Activated CD8-positive, alpha-beta memory T cell treated with anti-CD3 and anti-CD28 coated beads, Interleukin-2, amount 50 U/mL, for 1 hour (primary cell): ENCODE results near the gene TMPRSS3.

Experiments used
- DNase-seq: peaks from one replicate; pipeline ENCODE4 v3.0.0-alpha.2; 2020; ENCODE audit errors: extremely low read depth

Gene TMPRSS3

DNA sequence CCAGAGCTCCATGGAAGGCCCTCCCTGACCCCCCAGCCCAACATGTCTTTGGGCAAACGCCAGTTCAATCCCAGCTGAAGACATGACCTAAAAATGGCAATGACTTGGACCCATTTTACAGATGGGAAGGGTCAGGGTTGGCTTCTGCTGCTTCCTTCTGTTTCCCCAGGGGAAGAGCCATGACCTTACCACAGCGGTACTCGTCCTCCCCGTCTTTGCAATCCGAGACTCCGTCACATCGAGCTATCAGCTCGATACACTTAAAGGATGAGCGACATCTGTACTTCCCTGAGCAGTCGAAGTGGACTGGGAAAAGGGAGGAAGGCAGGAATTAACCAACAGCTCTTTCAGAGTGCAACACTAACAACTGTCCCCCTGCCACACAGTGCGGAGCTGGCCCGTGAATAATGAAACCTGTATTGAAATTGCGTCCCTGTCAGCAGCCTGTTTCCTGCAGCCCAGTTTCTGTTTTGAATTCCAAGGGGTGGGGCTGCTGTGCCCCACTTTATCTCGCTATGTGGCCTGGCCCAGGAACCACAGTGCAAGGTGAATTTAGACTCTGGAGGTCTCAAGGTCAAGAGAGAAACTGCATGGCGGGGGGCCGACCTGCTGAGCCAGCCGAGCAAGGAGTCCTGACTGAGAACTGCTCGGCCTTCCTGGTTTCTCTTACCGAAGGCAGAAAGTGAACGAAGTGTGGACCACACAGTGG is 7.0 kb downstream of the TMPRSS3 start:
- DNase-seq: no peak

DNA sequence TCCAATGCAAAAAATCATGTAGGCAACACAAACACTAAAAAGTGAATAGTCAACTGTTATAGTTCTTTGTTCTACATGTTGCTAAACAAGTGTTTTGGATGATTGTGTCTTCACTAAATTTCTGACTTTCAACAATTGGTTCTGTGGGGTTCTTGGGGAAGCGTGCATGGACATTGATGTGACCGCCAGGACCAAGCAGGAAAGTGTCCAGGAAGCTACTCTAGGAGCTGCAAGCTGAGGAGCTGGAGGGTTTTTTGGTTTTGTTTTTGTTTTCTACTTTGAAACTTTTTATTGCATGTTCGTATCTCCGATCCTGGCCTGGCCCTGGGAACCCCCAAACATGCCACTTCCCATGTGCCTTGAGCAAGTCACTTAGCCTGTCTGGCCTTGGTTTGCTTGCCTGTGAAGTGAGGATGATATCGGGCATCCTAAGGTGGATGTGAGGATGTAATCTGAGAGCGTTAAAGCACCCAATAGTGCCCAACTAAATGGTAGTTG is 8.0 kb downstream of the TMPRSS3 start:
- no peak for DNase-seq

DNA sequence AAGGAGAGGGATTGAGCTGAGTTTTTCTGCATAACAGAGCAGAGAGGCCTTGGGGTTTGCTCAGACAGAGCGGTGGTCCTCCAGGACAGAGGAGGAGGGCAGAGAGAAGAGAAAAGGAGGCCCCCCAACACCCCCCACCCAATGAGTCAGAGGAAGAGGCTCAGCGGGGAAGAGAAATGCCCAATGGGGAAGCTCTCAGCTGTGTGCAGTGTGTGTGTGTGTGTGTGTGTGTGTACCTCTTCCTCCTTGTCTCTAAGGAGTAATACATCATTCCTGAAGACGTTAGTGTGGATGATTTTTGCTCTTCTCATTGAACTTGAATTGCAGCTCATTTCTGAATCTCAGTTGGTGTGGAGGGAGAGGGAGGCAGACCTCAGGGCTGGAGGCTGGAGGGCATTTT is 8.7 kb downstream of the TMPRSS3 start:
- DNase-seq: no peak

DNA sequence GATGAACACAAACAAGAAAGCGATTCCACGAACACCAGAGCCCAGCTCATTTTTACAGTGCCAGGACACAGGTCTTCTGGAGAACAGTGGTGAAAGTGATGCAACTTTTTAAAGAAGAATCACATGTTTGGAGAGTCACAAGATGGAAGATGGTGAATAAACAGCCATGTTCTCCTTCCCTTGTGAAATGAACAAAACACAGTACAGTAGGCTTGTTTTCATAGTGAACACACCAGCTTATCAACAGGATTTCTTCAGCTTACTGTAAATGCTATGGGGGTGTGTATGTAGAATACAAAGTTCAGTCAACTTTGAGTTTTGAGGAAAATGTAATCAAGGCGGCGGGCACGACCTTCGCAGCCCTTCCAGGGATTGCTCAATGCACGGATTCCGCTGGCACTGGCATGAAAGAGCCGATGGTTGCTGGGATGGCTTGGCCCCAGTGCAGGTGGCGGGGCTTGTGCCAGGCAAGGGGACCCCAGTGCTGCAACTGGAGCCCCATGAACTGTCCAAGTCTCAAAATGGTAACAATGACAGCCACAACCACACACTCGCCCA is 9.7 kb downstream of the TMPRSS3 start:
- DNase-seq: no peak

DNA sequence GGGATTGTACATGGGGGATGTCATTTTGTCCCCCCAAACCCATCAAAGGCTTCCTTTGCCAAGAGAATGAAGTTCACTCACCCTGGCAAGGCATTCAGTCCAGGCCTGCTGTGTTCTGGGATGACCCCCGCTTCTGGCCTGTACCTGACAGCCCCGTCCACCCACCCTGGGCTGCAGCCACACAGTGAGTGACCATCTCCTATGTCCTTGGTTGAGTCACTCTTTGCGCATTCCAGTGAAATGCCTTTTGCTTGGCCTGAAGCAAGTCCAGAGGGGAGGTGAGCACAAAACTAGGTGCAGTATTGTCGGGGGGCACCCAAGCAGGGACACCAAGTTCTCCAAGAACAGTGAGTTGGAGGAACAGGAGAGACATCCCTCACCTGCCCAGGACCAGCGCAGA is 10.2 kb downstream of the TMPRSS3 start:
- DNase-seq: no peak

DNA sequence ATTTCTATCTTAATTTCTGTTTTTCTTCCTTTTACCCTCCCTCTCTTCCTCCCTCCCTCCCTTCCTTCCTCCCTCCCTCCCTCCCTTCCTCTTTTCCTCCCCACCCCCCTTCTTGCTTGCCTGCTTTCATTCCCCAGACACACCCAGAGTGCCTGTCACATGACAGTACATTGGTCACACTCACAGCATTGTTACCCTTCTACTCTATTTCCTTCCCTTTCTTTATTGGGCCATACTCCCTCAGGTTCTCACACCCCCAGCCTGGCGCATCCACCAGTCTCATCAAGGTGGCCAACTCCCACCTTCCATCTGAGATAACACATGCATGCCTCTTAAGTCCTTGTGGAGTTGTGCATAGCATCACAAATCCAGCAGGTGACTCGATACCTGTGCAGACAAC is 10.9 kb downstream of the TMPRSS3 start:
- no peak for DNase-seq

DNA sequence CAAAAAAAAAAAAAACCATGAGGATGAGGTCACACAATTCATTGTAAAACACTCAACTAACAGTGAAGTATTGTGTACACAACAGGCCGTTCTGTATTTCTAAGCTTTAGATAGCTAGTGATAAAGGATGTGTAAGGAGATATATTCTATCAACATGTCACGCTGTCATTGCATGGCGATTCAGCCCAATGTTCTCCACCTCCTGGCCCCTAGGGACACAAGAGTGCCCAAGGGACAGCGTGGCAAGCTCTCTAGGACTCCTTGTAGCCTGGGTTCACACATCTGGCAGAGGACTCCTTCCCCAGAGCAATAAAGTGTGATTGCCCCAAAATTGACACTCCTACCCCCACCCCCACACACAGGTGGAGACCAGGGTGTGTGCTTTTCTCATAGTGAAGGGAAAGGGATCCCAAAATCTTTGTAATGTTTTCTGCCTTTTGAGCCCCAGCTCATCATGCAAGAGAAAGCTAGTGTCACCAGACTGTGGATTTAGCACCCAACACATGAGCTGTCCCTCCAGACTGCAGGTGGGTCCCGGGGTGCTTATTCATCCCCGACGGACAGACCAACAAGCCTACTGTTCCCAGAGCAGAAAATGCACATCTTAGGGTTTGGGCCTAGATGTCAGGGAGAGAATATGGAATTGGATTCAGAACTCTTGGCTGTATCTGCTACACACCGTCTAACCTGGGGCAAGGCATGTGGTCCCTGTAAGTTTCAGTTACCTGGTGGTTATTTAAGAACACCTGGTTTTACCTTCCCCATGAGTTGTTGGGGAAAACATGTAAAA is 11.5 kb downstream of the TMPRSS3 start:
- DNase-seq: no peak

DNA sequence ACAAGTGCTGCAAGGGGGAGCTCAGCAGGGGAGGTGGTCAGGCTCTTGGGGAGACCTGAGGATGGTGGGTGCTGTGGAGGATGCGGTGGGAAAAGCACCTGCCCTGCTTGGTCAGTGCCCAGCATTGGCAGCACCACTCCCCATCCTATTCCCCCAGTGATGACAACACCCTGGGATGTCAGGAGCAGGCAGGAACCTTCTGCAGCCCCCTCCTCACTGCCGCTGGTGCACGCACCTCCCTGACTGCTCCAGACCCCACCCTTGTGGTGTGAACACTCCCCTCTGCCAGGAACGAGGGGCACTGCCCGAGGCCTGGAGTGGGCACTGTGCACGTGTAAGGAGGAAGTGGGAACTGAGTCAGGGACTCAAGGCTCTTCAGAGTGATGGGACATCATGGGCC is 12.5 kb downstream of the TMPRSS3 start:
- DNase-seq: no peak

DNA sequence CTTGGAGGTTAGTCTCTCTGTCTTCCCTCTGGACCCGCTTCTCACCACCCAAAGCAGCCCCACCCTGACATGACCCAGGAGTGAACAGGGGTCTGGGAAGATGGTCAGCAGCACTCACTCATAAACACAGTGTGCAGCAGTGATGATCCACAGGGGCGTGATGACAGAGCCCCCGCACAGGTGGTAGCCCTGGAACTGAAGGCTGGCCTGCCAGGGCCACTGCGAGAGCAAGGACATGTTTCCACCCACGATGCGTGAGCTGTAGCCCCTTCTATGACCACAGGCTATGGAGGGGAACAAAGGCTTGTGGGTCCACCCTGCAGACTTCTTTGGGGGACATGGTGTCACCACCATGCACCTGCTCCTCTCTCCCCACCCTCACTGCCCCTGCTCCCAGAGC is 12.9 kb downstream of the TMPRSS3 start:
- no peak for DNase-seq

DNA sequence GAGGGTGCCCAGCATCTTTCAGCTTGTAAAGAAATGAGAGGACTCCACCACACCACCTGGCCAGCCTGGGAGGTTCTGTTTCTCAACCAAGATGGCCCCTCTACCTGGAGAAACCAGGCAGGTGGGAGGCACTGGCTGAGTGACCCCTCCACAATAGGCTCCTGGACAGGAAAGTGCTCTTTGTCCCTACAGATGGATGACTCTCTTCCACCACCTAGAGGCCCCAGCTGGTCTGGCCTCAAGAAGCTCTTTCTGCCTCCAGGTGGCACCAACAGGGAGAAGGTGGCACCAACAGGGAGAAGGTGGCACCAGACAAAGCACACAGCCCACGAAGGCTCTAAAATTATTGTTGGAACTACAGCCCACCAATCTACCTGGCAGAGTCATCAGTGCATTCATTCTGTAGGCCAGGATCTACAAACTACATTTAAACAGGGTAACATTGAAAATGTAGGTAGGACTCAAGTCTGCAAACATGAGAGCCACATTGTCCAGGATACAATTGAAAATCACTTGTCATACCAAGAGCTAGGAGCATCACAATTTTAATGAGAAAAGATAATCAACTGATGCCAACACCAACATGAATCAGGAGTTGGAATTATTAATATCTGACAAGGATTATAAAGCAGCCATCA is 14.4 kb downstream of the TMPRSS3 start:
- no peak for DNase-seq

DNA sequence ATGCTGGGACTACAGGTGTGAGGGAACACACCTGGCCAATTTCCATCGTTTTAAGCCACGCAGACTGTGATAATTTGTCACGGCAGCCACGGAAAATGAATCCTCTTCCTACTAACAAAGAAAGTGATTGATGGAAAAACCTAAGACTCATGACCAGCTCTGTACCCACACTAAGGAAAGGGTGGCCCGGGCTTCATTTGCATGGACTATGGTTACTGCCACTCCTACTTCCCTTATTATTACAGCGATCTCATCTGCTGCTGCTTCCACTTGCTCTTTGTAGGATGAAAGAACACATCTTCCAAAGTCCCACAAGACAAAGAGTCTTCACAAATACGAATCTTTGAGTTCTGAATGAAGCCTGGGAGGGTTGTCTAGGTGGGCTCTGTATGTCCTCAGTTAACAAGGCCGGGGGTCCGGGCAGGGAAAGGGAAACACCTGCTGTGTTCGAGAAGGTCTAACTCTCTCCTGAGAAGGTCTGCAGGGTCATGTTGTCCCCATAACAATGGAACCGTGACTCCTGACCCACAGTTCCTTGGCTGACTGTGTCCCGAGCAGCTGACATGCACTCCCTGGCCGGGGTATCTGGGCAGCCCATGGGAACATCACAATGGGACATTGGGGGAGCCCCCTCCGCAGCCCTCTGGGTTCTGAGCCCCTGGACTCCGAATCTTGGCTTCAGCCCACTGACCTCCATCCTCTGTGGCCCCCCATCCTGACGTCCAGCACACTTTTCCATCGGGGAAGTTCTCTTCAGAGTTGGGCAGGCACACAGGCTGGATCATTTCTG is 16.2 kb downstream of the TMPRSS3 start:
- no peak for DNase-seq

DNA sequence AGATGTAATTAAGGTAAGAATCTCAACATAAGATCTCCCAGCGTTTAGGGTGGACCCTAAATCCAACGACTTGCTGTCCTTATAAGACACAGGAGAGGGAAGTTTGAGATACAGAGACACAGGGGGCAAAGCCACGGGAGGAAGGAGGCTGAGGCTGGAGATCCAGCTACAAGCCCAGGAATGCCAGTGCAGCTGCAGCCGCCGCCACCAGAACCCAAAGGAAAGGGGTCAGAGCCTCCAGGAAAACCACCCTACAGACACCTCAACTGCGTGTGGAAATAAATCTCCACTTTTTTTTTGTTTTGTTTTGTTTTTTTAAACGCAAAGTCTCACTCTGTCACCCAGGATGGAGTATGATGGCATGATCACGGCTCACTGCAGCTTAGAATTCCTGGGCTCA is 17.4 kb downstream of the TMPRSS3 start:
- DNase-seq: no peak

DNA sequence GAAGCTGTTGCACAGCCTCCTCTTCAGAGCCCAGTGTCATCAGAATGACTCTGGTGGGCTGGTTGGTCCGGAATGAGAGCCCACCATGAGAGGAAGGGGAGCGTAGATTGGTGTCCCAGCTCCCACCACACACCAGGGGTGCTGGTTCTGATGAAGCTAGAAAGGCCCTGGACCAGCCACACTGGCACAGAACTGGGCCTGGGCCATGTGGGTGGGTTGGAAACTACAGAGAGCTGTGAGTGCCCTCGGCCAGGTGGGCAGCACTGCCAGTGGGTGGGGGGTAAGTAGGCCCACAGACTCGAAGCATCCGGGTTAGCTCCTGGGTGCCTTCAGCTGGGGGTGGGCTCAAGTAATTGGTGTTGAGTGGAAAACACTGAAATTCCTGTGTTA is 17.9 kb downstream of the TMPRSS3 start:
- no peak for DNase-seq

DNA sequence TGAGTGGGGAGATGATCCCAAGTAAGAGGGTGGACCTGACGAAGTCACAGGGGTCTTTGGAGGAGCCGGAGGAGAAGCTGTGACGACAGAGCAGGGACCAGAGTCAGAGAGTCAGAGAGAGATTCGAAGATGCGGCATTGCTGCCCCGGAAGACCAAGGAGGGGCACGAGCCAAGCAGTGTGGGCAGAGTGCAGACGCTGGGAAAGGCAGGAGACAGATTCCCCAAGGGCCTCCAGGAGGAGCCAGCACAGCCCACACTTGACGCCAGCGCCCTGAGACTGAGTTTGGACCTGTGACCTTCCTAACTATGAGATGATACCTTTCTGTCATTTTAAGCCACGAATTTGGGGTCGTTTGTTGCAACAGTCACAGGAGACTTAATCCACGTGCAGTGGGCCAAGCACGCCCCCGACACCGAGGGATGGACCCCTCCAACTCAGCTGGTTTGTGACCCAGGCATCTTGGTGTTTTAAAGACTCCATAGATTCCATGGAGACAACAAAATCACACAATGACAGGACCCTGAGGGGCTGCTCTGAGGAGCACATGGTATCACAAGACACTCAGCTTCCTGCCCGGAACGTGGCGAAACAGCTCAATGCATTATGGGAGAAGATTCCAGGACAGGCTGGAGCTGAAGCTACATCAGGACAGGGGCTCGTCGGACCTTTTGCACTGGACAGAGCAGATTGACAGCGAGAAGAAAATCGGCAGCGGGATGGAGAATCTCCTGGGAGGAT is 18.5 kb downstream of the TMPRSS3 start:
- DNase-seq: no peak

DNA sequence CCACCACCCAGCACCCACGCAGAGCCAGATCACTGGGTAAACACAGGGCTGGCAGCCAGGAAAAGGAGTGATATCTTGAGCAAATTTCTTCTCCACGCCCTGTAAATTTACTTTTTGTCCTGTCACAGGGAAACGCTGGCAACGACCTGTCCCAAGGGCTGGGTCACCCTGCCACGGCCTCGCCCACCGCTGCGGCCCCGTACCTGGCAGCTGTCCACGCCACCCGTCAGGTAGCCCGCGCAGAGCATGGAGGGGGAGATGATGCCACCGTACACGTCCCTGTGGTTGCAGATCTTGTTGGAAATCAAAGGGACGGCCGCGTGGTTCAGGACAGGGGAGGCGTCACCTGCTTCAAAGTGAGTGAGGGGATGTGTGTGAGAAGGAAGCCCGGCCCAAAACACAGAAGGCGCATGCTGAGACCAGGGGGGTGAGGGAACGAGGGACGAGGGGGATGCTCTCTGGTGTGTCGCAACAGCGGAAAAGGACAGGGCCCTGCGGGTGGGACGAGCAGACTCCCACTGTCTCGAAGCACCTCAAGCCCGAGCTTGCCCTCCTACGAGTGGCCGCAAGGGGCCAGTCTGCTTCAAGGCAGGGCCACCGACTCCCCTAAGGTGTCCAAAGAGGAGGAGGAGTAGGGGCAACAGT is 19.4 kb downstream of the TMPRSS3 start:
- DNase-seq: no peak

DNA sequence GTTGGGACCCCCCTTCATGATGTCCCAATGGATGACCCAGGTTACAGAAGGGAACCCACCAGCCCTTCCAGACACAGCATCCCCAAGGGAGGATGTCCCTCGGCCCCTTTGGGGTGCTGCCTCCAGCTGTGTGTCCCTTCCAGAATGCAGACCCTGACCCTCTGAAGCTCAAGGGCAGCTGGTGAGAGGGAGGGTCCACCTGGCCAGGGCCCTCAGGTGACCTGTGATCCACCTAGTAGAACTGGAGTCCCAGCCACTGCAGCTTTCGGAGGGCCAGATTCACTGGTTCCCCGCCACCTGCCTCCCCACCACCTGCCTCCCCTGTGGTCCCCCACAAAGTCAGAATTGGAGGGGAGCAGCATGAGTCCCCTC is 19.9 kb downstream of the TMPRSS3 start:
- DNase-seq: no peak

DNA sequence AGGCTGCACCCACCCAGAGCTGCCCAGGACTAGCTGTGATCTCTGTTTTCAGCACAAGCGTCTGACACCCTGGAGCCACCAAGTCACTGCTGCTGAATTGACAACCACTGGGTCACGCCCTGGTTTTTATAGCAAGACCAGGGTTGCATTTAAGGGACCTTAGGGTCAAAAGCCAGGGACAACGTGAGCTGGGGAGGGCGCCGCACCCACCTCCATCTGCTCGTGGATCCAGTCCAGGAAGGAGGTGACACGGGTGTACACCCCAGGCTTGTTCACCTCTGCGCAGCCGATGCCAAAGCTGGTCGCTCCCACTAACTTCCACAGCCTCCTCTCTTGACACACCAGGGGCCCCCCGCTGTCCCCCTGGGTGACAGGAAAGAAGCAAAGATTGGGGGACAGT is 20.3 kb downstream of the TMPRSS3 start:
- no peak for DNase-seq

DNA sequence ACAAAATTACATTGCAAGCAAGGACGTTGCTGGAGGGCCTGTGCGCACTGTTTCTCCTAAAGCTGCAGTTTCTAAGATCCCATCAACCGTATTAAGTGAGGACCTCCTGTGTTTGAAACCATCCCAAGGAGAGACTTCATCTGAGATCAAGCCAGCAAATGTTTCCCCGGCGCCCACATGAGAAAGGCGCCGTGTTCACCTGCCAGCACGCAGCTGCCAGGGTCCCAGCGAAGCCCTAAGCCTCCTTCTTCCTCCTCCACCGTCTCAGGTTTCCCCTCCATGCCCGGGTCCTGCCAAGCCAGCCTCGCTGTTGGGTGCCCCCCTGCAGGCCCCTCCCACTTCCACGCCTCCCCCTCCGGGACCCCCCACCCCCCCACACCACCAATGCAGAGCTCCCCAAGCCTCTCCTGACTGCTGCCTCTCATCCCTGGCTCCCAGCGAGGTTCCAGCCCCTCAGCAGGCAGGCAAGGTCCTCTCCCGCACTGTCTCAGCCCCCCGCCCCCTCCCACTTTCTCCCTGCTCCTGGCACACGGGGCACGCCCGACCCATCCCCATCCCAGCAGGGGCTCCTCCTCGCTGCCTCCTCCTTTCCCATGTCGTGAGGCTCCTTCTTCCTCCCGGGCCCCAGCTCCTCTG is 20.9 kb downstream of the TMPRSS3 start:
- no peak for DNase-seq

DNA sequence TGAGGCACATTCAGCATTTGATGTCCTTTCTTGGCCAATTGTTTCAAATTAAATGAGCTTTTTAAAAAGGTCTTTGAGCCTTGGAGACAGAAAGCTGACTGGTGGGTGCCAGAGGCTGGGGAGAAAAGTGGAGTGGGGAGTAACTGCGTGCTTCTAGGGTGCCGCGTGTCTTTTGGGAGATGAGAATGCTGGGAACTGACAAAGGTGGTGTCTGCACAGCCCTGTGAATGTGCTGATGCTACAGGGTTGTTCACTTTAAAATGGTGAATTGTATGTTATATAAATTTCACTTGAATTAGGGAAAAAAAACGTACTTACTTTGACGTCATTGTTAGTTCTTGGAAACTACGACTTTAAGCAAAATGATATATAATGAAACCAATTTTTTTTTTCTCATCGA is 21.4 kb downstream of the TMPRSS3 start:
- no peak for DNase-seq

DNA sequence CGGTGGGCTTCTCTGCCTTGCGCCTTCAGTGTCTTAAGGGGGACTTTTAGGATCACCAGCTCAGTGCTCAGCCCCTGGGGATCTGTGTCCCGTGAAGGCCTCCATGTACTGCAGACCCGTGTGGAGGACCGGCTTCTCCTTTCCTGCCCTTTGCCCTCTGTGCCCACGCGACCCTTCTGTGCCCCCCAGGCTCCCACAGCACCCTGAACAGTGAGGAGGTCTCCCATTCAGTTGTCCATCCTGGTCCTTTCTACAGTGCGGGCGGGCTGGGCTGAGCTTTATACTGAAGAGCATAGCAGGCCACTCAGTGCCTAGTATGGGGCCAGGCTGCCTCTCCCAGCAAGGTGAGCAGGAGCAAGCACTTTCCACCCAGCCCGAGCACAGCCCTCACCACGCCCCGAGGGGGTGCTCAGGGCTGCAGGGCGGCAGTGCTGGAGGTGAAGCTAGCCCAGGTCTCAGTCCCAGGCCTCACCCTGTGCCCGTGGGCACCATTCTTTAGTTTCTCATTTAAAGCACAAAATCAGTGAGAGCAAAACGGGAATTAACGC is 21.9 kb downstream of the TMPRSS3 start:
- DNase-seq: no peak
